HepG2 (cell line): ENCODE results near the gene AJM1. TPM values are rescaled to one million over a fixed set of nuclear protein-coding genes. Genes with fewer than 3 reads are reported as not detected.

ENCODE experiments used
- CAMTA2 ChIP-seq: sonication (generic); formaldehyde crosslinking; IDR thresholded peaks from 2 replicates; pipeline ENCODE4 v1.4.0; 2020; ENCODE audit warnings: mild to moderate bottlenecking, missing genetic modification reagents, borderline replicate concordance
- HNRNPLL ChIP-seq: fragments of 200-400 bp; formaldehyde crosslinking; IDR thresholded peaks from 2 replicates; pipeline ENCODE4 v1.6.1; 2017; ENCODE audit warnings: mild to moderate bottlenecking, low read depth, low read length; ENCODE audit not compliant: poor library complexity, severe bottlenecking
- HOXA3 ChIP-seq: sonication (generic); formaldehyde crosslinking; IDR thresholded peaks from 2 replicates; pipeline ENCODE4 v1.5.0; 2020; ENCODE audit warnings: missing genetic modification reagents
- PCBP1 ChIP-seq: fragments of 200-400 bp; formaldehyde crosslinking; IDR thresholded peaks from 2 replicates; pipeline ENCODE4 v1.6.1; 2017; ENCODE audit warnings: mild to moderate bottlenecking, low read depth, low read length, borderline replicate concordance
- SALL1 ChIP-seq: sonication (generic); formaldehyde crosslinking; IDR thresholded peaks from 2 replicates; pipeline ENCODE4 v1.8.0; 2022; ENCODE audit warnings: mild to moderate bottlenecking, missing genetic modification reagents
- SOX6 ChIP-seq, 2 experiments: fragments of 450-650 bp in 1 of 2; sonication (generic) in 1 of 2; formaldehyde crosslinking in 1 of 2; IDR thresholded peaks; 2 replicates each; pipeline versions ENCODE4 v1.4.0 to v1.6.1; 2017 to 2020; ENCODE audit warnings: antibody characterized with exemption in 1 of 2, mild to moderate bottlenecking in 1 of 2, missing genetic modification reagents in 1 of 2
- STAT5B ChIP-seq: sonication (generic); formaldehyde crosslinking; IDR thresholded peaks from 2 replicates; pipeline ENCODE4 v1.4.0; 2020; ENCODE audit warnings: missing genetic modification reagents
- WIZ ChIP-seq: sonication (generic); formaldehyde crosslinking; IDR thresholded peaks from 2 replicates; pipeline ENCODE4 v1.5.1; 2020; ENCODE audit warnings: mild to moderate bottlenecking, missing genetic modification reagents
- ZFP90 ChIP-seq: sonication (generic); formaldehyde crosslinking; IDR thresholded peaks from 2 replicates; pipeline ENCODE4 v1.8.0; 2022; ENCODE audit warnings: missing genetic modification reagents, mild to moderate bottlenecking, inconsistent platforms, borderline replicate concordance
- ZNF598 ChIP-seq: sonication (generic); formaldehyde crosslinking; IDR thresholded peaks from 2 replicates; pipeline ENCODE4 v1.5.1; 2020; ENCODE audit warnings: mild to moderate bottlenecking, missing genetic modification reagents, borderline replicate concordance
- ZNF710 ChIP-seq: sonication (generic); formaldehyde crosslinking; IDR thresholded peaks from 2 replicates; pipeline ENCODE4 v1.5.0; 2020; ENCODE audit warnings: mild to moderate bottlenecking, missing genetic modification reagents, borderline replicate concordance
- polyA plus RNA-seq, 8 experiments: library from polyadenylated mRNA; depleted of rRNA in 3 of 8; stranded (reverse) in 7 of 8; unstranded in 1 of 8; fragments of >200 nt; fragmentation: Illumina TruSeq in 4 of 8; extraction: Trizol in 4 of 8; gene quantifications; 2 replicates each; pipeline versions ENCODE4 v1.2.1 to v1.2.3, GENCODE V29; 2011 to 2016; ENCODE audit warnings: low read depth in 4 of 8, missing spikeins in 1 of 8, mixed read lengths in 1 of 8; ENCODE audit not compliant: insufficient read depth in 1 of 8
- total RNA-seq, 5 experiments: library from RNA; depleted of rRNA; stranded (reverse); fragments of >200 nt; fragmentation: Illumina TruSeq; extraction: Trizol; gene quantifications; 2 replicates each; pipeline ENCODE4 v1.2.3, GENCODE V29; 2016; ENCODE audit warnings: low read depth in 1 of 5
- TF ChIP-seq, protein P1 (sequence below), 2 experiments: fragments of 450-650 bp in 1 of 2; sonication (generic) in 1 of 2; formaldehyde crosslinking in 1 of 2; IDR thresholded peaks; 2 replicates each; pipeline versions ENCODE4 v1.6.1 to v1.8.0; 2016 to 2022; ENCODE audit warnings: antibody characterized with exemption in 1 of 2, mild to moderate bottlenecking in 1 of 2, missing genetic modification reagents in 1 of 2
- TF ChIP-seq, protein P2 (sequence below): sonication (generic); formaldehyde crosslinking; IDR thresholded peaks from 2 replicates; pipeline ENCODE4 v1.8.0; 2023; ENCODE audit warnings: mild to moderate bottlenecking, missing genetic modification reagents
- TF ChIP-seq, protein P3 (sequence below): sonication (generic); formaldehyde crosslinking; IDR thresholded peaks from 2 replicates; pipeline ENCODE4 v1.4.0; 2020; ENCODE audit warnings: mild to moderate bottlenecking, missing genetic modification reagents

AJM1 gene
- total and polyA plus RNA-seq, 2 of the 13 experiments (the other 11 are each of a cell fraction or from before 2014, with no cell fraction given): 1.1 to 1.2 TPM

GRCh38 chr9:136798708-136799078 lies 43.6 kb upstream of the AJM1 start (continued):
- TF ChIP-seq, protein P1, sequence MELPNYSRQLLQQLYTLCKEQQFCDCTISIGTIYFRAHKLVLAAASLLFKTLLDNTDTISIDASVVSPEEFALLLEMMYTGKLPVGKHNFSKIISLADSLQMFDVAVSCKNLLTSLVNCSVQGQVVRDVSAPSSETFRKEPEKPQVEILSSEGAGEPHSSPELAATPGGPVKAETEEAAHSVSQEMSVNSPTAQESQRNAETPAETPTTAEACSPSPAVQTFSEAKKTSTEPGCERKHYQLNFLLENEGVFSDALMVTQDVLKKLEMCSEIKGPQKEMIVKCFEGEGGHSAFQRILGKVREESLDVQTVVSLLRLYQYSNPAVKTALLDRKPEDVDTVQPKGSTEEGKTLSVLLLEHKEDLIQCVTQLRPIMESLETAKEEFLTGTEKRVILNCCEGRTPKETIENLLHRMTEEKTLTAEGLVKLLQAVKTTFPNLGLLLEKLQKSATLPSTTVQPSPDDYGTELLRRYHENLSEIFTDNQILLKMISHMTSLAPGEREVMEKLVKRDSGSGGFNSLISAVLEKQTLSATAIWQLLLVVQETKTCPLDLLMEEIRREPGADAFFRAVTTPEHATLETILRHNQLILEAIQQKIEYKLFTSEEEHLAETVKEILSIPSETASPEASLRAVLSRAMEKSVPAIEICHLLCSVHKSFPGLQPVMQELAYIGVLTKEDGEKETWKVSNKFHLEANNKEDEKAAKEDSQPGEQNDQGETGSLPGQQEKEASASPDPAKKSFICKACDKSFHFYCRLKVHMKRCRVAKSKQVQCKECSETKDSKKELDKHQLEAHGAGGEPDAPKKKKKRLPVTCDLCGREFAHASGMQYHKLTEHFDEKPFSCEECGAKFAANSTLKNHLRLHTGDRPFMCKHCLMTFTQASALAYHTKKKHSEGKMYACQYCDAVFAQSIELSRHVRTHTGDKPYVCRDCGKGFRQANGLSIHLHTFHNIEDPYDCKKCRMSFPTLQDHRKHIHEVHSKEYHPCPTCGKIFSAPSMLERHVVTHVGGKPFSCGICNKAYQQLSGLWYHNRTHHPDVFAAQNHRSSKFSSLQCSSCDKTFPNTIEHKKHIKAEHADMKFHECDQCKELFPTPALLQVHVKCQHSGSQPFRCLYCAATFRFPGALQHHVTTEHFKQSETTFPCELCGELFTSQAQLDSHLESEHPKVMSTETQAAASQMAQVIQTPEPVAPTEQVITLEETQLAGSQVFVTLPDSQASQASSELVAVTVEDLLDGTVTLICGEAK (IDR thresholded peaks at IDR 0.05): no peak
- TF ChIP-seq, protein P1 (CRISPR knock-in tag; IDR thresholded peaks at IDR 0.05): no peak
- TF ChIP-seq SOX6 (IDR thresholded peaks at IDR 0.05) (no peak), SOX6 (CRISPR knock-in tag; IDR thresholded peaks at IDR 0.05) (peak; percentile 3; the same call in 1 of the 2 replicates), ZNF598 (CRISPR knock-in tag) (no peak), SALL1 (CRISPR knock-in tag) (no peak), WIZ (no peak), HNRNPLL (no peak), PCBP1 (peak; percentile 95; the same call in 1 of the 2 replicates), HOXA3 (CRISPR knock-in tag) (no peak), ZNF710 (no peak; the same call in 1 of the 2 replicates), CAMTA2 (CRISPR knock-in tag) (peak; percentile 31; the same call in 1 of the 2 replicates), STAT5B (CRISPR knock-in tag) (no peak), ZFP90 (CRISPR knock-in tag) (no peak)
- TF ChIP-seq, protein P2, sequence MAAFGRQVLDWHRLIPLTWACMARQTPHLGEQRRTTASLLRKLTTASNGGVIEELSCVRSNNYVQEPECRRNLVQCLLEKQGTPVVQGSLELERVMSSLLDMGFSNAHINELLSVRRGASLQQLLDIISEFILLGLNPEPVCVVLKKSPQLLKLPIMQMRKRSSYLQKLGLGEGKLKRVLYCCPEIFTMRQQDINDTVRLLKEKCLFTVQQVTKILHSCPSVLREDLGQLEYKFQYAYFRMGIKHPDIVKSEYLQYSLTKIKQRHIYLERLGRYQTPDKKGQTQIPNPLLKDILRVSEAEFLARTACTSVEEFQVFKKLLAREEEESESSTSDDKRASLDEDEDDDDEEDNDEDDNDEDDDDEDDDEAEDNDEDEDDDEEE (CRISPR knock-in tag): peak; percentile 75; the same call in 1 of the 2 replicates
- TF ChIP-seq, protein P3, sequence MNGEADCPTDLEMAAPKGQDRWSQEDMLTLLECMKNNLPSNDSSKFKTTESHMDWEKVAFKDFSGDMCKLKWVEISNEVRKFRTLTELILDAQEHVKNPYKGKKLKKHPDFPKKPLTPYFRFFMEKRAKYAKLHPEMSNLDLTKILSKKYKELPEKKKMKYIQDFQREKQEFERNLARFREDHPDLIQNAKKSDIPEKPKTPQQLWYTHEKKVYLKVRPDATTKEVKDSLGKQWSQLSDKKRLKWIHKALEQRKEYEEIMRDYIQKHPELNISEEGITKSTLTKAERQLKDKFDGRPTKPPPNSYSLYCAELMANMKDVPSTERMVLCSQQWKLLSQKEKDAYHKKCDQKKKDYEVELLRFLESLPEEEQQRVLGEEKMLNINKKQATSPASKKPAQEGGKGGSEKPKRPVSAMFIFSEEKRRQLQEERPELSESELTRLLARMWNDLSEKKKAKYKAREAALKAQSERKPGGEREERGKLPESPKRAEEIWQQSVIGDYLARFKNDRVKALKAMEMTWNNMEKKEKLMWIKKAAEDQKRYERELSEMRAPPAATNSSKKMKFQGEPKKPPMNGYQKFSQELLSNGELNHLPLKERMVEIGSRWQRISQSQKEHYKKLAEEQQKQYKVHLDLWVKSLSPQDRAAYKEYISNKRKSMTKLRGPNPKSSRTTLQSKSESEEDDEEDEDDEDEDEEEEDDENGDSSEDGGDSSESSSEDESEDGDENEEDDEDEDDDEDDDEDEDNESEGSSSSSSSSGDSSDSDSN (CRISPR knock-in tag): no peak
